ENCODE data around the gene FGB.
A peak's percentile ranks its signal among the peaks of the same experiment; 100 is the strongest.

The FGB gene

DNA sequence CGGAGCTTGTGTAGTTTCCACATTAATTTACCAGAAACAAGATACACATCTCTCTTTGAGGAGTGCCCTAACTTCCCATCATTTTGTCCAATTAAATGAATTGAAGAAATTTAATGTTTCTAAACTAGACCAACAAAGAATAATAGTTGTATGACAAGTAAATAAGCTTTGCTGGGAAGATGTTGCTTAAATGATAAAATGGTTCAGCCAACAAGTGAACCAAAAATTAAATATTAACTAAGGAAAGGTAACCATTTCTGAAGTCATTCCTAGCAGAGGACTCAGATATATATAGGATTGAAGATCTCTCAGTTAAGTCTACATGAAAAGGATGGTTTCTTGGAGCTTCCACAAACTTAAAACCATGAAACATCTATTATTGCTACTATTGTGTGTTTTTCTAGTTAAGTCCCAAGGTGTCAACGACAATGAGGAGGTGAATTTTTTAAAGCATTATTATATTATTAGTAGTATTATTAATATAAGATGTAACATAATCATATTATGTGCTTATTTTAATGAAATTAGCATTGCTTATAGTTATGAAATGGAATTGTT, at the start of gene FGB:
Gene FGB (plus strand): TSS at position 315 of the 558 bp plus-strand sequence. CDS start 8 bp downstream, at position 323.
- DNase-seq (ENCODE audit: low read depth): no peak

DNA sequence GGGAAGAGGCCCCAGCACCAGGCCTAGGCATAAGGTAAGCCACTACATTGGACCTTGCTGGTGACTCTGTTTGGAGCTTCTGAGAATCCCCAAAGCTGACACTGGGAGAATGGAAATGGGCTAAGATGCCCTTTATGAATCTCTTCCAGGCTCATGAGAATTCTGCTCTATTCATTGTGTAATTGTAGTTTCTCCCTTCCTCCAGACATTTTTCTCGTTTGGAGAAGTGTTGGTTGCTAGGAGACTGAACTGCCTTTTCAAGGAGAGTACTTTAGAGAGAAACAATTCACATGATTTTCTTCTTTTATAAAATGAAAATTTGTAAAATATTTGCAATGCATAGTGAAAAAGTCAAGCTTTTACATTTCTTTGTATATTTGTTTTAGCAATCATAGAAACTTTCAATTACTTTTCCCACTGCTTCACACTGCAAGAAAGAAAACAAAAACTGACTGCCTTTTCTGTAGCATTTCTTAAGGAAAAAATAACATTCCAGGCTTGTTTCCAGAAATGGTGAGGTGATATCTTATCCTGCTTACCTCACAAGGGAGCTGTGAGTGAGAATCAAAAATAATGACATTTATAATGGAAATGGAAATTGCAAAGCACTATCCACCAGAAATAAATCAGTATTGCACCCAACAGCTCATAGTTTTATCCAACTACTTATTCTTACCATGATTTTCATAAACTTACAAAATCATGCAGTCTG, 46.3 kb upstream of the FGB start:
- DNase-seq (ENCODE audit: low read depth): no peak

DNA sequence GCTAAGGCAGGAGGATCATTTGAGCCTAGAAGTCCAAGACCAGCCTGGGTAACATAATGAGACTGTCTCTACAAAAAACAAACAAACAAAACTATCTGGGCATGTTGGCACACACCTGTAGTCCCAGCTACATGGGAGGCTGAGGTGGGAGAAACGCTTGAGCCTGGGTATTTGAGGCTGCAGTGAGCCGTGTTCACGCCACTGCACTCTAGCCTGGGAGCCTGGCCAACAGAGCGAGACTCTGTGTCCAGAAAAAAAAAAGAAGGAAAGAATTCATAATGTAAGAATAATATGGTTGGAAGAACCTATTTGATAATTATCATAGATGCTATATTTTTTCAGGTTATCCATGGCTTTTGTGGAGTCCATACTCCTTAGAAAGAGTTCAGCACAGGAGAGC, 45.2 kb upstream of the FGB start:
- no peak for DNase-seq (ENCODE audit: low read depth)

DNA sequence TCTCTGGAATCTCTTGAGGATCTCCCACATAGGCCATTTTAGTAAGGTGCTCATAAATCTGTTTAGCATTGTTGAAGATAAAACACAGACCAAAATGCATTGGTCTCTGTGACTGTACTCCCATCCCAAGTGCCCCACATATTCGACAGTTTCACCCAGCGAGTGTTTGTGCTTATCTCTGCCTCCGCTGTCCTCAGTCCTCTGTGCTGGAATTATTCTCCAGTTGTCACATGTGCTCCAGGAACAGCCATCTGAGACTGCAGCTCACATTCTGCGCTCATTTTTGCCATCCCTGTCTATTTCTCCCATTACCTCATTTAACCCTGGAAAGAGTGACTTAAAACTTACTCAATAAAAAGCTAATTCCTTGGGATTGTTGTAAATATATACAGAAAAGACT, 43.6 kb upstream of the FGB start:
- no peak for DNase-seq (ENCODE audit: low read depth)

DNA sequence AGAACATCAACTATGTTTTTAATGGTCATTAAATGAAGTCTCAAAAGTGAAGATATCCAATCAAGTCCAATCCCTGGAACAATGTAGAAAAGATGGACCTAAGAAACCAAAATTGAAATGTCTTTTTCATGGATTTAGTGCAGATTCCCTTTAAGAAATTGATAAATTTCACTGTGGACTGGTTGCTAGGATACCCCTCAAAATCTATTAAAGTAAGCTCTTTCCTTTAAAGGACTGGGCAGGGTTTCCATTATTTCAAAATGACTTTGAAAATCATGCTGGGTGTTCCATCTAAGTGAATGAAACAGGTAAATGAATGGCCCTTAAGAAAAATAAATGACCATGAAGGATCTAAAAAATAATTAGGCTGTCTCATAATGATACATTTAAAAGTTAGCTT, 41.2 kb upstream of the FGB start:
- no peak for DNase-seq (ENCODE audit: low read depth)

DNA sequence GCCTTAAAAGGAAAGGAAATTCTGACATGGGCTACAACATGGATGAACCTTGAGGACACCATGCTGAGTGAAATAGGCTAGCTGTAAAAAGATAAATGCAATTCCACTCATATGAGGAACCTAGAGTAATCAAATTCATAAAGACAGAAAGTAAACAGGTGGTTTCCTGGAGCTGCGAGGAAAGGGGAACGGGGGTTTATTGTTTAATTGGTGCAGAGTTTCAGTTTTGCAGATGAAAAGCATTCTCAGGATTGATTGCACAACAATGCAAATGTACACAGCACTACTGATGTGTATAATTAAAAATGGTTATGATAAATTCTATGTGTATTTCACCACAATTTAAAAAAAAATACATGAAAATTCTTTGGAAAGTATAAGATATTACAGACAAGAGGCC, 36.7 kb upstream of the FGB start:
- no peak for DNase-seq (ENCODE audit: low read depth)

DNA sequence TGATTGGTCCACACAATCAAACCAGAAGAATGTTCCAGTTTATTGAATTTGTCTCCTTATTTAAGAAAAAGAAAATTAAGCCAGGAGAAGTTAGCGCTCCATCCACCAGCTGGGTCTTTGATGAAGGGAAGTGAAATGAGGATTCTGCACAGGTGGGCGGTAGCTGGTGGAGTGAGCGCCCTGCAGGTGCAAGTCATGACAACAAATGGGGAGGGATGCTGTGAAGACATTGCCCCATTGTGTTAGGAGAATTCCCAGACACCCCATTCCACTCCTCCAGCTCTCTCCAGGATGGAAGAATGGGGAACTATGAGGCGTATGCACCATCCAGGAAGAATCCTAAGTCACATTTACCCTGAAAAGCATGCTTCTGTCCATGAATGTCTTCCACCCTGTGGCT, 35.5 kb upstream of the FGB start:
- DNase-seq (ENCODE audit: low read depth): no peak

DNA sequence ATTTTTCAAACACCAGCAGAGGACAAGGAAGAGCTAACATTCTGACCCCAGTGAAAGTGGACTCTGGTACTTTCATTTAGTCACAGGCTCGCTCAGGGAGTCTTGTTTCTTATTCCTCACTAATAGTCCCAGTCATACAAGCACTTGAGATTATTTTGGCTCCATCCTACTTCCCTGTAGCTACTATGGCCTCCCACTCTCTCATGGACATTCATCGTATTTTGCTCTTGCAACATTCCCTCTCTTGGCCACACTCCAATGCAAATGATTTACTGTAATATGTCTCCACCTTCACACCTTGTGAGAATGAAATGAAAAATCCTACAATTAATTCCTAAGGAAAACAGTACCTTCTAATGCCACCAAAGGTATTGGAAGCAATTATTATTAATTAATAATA, 33.9 kb upstream of the FGB start:
- DNase-seq (ENCODE audit: low read depth): no peak

DNA sequence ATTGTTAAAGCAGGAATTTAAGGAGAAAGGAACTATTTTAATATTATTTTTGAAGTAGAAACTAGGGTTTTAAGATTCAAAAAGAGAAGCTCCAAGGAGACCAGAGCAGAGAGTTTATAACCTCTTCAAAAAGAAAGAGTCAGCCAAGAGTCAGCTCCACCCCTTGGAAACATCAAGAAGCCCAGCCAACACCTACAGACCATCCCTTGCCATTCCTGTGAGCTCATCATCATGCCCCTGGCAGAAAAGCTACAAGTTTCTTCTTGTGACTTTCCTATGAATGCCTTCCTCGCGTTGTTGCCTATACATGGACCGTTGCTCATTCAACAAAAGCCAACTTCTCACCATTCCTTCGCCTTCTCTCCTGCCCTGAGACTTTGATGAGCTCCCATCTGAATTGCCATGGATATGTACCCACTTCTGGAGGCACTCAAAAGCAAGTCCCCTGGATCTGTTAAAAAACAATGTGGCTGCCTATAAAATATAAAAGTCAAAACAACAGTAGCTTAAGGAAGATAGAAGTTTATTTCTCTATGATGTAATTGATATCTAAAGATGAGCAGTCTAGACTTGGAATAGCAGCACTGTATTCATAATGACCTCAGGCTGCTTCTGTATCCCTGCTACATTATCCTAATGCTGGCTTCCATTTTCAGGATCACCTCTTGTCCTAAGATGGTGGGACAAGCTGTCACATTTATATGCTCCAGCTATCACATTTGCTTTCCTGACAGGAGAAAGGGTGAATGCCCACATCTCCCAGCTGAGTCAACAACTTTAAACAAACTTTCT, 32.9 kb upstream of the FGB start:
- no peak for DNase-seq (ENCODE audit: low read depth)

DNA sequence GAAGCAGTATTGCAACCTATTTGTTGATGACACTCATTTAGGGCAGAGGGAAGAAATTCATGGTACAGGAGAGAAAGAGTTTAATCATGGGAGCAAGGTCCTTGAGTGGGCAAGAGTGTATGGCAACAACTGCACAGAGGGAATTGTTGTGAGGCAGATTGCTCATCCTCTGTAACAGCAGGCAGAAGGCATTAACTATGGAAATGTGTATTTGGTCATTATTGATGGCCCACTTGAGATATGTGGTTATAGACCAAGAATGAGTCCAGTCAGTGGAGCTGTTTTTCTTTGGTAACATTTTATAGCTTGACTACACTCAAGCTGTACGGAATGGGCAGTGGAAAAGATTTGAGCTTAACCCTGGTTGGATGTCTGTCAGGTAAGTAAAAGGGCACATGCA, 28.5 kb upstream of the FGB start:
- DNase-seq (ENCODE audit: low read depth): no peak

DNA sequence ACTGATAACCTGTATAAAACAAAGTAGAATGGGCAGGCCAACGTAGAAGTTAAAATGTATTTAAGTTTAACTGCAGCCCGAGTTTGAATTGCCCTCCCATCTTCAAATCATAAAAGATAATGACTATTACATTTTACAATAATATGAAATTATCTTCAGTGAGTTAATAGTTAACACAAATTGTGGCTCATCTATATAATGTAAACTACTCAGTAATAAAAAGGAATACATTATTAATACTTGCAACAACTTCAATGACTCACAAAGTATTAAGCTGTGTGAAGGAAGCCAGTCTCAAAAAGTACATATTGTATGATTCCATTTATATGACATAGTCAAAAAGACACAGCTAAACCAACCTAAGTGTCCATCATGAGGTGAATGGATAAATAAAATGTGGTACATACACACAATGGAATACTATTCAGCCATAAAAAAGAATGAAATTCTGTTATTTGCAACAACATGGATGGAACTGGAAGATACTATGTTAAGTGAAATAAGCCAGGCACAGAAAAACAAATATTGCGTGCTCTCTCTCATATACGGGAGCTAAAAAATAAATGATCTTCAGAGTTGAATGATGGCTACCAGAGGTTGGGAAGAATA, 20.4 kb upstream of the FGB start:
- no peak for DNase-seq (ENCODE audit: low read depth)

DNA sequence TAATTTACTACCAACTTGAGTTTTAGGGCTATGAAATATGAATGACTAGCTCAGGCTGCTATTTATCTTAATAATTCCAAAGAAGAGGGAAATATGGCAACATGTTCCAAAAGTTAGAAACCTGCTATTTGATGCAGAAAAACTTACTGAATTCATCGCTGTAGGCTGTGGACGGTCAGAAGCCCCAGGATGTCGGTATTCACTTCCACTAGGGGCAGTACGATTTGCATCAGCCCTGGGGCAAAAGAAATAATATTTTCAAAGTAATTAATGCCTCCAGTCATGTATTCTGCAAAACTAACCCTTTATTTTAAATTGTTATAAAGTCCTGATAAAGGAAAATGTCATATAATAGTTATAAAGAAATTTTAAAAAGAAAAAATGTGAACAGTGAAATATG, 17.1 kb upstream of the FGB start:
- no peak for DNase-seq (ENCODE audit: low read depth)

DNA sequence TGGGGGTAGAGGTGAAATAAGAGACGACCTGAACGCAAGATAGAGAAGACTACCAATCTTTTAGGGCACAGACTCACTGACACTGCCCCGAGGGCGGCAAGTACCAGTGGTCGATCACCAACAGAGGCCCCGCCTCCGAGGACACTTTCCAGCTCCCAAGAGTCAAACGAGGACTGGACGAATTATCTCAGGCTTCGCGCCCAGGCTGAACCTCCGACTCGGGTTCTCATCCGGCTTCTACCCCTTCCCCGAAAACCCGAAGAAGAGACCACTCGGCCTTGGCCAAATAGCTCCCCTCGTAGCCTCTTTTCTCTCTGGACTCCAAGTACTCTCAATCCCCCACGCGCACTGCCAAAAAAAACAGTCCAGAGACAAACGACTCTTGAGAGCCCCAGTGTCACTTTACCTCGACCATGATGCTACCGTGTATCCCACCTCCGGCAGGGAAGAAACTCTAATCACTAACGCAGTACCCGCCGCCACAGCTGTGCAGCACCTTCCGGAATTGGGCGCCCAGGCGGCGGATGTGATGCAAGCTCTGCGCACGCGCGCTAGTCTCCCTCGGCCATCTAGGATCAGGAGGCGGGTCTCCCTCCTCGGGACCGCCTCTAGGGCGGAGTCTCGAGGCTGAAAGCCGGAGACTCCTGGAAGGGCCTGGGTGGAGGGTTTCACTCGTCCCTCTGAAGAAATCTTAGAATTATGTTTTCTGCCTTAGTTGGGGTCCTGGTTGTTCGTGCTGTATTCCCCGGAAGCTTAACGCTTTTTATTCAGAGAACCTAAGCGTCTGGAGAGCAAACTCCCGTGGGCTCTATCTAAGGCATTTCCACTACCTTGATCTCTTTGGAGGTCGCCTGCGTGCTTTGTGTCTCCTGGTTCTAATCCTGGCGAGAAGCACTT, 12.7 kb upstream of the FGB start, which contains the start of gene PLRG1:
Gene PLRG1 (minus strand): TSS at position 507 of the 897 bp plus-strand sequence. CDS start 92 bp downstream, at position 415.
- peak; percentile 93 for DNase-seq (ENCODE audit: low read depth)

DNA sequence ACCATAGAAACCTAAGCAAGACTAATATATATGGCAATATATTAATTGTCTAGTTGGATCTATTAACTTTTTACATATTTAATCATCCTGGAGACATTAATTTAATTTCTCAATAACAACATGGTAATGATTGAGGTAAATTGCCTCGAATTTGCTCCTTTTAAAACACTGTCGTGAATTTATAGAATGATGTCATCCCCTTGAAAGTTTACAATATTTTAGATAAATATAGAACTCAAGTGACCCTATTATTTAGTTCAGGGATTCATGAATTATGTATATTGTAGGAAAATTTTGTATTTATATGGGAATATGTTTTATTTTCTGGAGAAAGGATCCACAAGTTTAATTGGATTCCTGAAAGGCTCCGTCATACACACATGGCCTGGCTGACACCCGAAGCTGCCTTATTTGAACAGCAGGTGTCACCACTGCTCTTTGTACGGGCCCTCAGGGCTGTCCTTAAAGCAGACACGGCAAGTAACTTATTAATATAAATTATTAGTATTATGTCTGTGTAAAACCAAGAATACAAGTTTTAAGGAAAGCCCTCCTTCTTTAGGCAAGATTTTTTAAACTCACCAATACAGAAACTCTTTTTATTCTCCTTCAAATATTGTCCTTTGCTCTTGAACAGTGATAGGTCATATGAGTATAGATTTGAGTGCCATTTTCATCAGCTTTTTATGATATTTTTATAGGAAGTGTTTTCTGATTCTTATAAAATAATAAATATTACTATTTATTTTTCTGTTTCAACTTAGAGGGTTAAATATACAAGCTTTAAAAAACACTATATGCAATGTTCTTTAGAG, 10.7 kb upstream of the FGB start:
- peak; percentile 44 for DNase-seq (ENCODE audit: low read depth)

DNA sequence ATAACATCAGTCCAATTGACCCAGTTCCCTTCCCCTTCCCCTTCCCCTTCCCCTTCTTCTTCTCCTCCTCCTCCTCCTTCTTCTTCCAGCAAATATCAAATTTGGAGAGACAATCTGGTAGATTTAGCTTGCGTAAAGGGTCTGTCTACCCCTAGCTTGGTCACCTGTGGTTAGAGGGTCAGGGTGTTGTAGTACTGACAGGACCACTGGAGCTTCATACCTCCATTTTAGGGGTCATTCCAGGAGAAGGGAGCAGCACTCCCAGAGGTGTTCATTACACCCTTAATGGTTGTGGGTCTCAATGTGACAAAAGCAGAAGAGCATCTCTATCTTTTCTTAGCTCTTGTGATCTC, 3.7 kb upstream of the FGB start:
- DNase-seq (ENCODE audit: low read depth): no peak

DNA sequence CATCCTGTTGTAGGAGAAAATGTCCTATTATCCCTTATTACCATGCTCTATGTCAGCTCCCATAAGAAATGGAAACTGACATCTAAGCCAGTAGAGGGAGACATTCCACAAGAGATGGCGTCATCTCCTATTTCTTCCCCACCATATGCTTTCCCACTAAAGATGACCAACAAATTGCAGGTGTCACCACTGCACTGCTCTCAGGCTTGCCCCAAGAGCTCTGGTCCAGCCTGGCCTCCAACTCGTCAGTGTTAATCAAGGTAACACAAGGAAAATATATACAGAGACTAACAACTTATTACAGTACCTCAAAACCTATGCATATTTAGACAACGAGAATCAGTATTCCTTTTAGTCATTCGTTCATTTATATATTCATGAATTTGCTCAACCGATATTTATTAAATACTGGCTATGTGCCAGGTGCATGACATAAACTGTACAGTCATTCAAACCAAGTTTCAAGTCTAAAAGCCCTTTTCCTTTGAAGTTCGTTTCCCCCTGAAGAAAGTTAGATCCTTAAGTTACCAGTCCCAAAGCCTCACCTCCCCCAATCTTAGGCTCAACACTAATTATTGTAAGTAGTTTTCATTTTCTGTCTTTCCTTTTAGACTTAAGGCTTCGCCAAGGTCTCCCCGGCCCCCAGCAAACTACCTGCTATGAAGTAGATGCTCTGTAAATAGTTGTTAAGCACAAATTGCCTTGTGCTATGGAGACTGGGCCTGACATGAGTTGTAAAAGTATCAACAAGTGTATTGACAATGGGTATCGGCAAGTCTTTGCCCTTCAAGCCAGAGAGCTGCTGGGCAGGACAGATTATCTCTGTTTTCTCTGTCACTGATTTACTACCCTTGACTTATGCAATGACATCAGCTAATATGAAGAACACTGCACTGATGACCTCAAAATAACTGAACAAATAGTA, 3.1 kb upstream of the FGB start:
- DNase-seq (ENCODE audit: low read depth): no peak

DNA sequence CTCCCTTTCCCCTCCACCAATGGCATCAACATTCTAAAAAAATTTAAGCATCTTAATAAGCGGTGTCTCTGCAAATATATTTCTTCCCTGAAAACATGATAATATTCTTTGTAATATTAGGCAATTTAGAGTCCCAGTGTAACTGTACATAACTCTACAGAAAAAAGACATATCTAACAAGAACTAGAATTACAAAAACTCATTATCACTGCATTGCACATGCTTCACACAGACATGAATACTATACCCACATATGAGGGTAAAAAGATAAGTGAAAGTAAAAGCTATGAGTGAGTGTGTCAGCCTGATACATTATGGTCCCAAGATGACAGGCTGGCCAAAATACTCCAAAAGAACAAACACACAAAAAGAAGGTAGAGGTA, 2.4 kb upstream of the FGB start:
- DNase-seq (ENCODE audit: low read depth): no peak

DNA sequence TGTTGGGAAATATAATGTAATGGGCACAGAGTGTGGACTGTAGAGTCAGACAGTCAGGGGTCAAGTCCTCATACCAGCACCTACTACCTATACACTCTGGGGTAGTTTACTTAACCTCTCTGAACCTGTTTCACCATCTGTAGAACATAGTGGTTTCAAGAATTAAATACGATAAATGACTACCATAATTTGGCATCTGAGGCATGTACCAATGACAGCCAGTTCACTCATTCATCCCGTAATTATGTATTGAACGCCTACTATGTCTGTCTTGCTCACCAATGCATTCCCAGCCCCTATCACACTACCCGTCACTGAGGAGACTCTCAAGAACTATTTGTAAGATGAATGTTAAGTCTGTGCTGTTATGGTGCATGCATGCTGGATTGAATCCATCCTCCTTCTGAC, 2.0 kb upstream of the FGB start:
- DNase-seq (ENCODE audit: low read depth): no peak

DNA sequence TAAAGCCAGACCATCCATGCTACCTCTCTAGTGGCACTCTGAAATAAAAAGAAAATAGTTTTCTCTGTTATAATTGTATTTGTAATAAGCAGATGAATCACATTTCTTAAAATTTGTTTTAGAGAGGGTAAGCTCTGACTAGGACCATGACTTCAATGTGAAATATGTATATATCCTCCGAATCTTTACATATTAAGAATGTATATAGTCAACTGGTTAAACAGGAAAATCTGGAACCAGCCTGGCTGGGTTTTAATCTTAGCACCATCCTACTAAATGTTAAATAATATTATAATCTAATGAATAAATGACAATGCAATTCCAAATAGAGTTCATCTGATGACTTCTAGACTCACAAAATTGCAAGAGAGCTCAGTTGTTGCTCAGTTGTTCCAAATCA, 1.5 kb downstream of the FGB start:
- no peak for DNase-seq (ENCODE audit: low read depth)

DNA sequence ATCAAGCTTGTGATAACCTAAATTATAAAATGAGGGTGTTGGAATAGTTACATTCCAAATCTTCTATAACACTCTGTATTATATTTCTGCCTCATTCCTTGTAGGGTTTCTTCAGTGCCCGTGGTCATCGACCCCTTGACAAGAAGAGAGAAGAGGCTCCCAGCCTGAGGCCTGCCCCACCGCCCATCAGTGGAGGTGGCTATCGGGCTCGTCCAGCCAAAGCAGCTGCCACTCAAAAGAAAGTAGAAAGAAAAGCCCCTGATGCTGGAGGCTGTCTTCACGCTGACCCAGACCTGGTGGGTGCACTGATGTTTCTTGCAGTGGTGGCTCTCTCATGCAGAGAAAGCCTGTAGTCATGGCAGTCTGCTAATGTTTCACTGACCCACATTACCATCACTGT, 2.9 kb downstream of the FGB start:
- DNase-seq (ENCODE audit: low read depth): no peak
